K562 (cell line): Measurements from ENCODE around the gene OR10H3. TPM values are rescaled to one million over a fixed set of nuclear protein-coding genes. Genes with fewer than 3 reads are reported as not detected.

ENCODE experiments used
- CBFA2T2 ChIP-seq: fragments of 450-650 bp; conservative IDR thresholded peaks from 2 replicates; pipeline ENCODE4 v1.6.1; 2017; ENCODE audit warnings: mild to moderate bottlenecking
- polyA plus RNA-seq, 8 experiments: library from polyadenylated mRNA; depleted of rRNA in 4 of 8; stranded (reverse) in 5 of 8; unstranded in 3 of 8; fragments of >200 nt; fragmentation: Nextera tagmentation in 2 of 8; fragmentation: Illumina TruSeq in 1 of 8; extraction: Ambion mirVana in 2 of 8; extraction: Trizol in 1 of 8; gene quantifications; 2 replicates each; pipeline versions ENCODE4 v1.2.1 to v1.2.3, GENCODE V29; 2011 to 2014; ENCODE audit warnings: inconsistent platforms in 1 of 8, missing spikeins in 1 of 8
- total RNA-seq, 7 experiments: library from RNA; depleted of rRNA in 6 of 7; stranded (reverse); fragments of >200 nt in 6 of 7; fragmentation: Illumina TruSeq in 2 of 7; extraction: Trizol in 2 of 7; gene quantifications; 2 replicates each; pipeline versions ENCODE4 v1.2.1 to v1.2.3, GENCODE V29; 2011 to 2021; ENCODE audit warnings: low replicate concordance in 1 of 7
- TF ChIP-seq, protein P1 (sequence below), 2 experiments: fragments of 450-650 bp in 1 of 2; sonication (generic) in 1 of 2; formaldehyde crosslinking in 1 of 2; IDR thresholded peaks; 2 replicates each; pipeline versions ENCODE4 v1.7.1 to v1.9.0; 2016 to 2022; ENCODE audit warnings: inconsistent platforms in 1 of 2, mild to moderate bottlenecking in 1 of 2, missing genetic modification reagents in 1 of 2

The OR10H3 gene
- total and polyA plus RNA-seq, 9 of the 15 experiments (the other 6 are each of a cell fraction or from before 2014, with no cell fraction given): not detected

DNA sequence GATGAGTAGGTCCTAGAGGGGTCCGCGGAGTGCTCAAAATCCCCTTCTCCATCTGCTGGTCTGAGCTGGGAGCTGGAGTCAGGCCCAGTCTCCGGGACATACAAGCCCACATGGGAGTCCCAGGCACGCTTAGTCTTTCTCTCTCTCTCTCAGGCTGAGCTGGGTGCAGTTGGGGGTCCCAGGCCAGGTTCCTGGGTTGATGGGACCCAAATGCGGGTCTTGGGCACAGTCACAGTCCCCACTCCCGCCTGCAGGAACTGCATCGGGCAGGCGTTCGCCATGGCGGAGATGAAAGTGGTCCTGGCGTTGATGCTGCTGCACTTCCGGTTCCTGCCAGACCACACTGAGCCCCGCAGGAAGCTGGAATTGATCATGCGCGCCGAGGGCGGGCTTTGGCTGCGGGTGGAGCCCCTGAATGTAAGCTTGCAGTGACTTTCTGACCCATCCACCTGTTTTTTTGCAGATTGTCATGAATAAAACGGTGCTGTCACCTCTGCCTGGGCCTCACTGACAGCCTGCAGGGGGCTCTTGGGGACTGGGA is 41.1 kb upstream of the OR10H3 start (continued):
- TF ChIP-seq, protein P1, sequence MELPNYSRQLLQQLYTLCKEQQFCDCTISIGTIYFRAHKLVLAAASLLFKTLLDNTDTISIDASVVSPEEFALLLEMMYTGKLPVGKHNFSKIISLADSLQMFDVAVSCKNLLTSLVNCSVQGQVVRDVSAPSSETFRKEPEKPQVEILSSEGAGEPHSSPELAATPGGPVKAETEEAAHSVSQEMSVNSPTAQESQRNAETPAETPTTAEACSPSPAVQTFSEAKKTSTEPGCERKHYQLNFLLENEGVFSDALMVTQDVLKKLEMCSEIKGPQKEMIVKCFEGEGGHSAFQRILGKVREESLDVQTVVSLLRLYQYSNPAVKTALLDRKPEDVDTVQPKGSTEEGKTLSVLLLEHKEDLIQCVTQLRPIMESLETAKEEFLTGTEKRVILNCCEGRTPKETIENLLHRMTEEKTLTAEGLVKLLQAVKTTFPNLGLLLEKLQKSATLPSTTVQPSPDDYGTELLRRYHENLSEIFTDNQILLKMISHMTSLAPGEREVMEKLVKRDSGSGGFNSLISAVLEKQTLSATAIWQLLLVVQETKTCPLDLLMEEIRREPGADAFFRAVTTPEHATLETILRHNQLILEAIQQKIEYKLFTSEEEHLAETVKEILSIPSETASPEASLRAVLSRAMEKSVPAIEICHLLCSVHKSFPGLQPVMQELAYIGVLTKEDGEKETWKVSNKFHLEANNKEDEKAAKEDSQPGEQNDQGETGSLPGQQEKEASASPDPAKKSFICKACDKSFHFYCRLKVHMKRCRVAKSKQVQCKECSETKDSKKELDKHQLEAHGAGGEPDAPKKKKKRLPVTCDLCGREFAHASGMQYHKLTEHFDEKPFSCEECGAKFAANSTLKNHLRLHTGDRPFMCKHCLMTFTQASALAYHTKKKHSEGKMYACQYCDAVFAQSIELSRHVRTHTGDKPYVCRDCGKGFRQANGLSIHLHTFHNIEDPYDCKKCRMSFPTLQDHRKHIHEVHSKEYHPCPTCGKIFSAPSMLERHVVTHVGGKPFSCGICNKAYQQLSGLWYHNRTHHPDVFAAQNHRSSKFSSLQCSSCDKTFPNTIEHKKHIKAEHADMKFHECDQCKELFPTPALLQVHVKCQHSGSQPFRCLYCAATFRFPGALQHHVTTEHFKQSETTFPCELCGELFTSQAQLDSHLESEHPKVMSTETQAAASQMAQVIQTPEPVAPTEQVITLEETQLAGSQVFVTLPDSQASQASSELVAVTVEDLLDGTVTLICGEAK (IDR thresholded peaks at IDR 0.05): peak; percentile 70
- TF ChIP-seq, protein P1 (CRISPR knock-in tag; IDR thresholded peaks at IDR 0.05): no peak
- no peak for TF ChIP-seq CBFA2T2
